Eye (tissue), 1 donor: ENCODE data around the gene SLC1A7.

Experiments used
- DNase-seq: peaks from one replicate; pipeline ENCODE4 v3.0.0-alpha.2; 2015

SLC1A7 gene

GRCh38 chr1:53089478-53090226 is 52.8 kb downstream of the SLC1A7 start:
- no peak for DNase-seq

GRCh38 chr1:53088616-53089300 is 53.7 kb downstream of the SLC1A7 start:
- DNase-seq, result peak; percentile 48

- peak; percentile 33 for DNase-seq
Observed at GRCh38 chr1:53087332-53088285, 54.8 kb downstream of the SLC1A7 start.

- DNase-seq, result no peak
Observed at GRCh38 chr1:53086491-53087070, 55.9 kb downstream of the SLC1A7 start.

- no peak for DNase-seq
Observed at GRCh38 chr1:53085405-53085804, 57.0 kb downstream of the SLC1A7 start.

GRCh38 chr1:53084589-53084971 is 57.9 kb downstream of the SLC1A7 start:
- DNase-seq, result no peak

GRCh38 chr1:53083636-53084588 is 58.5 kb downstream of the SLC1A7 start:
- no peak for DNase-seq

- no peak for DNase-seq
Observed at GRCh38 chr1:53082826-53083455, 59.5 kb downstream of the SLC1A7 start.

GRCh38 chr1:53081384-53082066 is 60.9 kb downstream of the SLC1A7 start:
- DNase-seq, result no peak

- DNase-seq, result no peak
Observed at GRCh38 chr1:53080769-53081168, 61.7 kb downstream of the SLC1A7 start.

- DNase-seq, result no peak
Observed at GRCh38 chr1:53080041-53080440, 62.4 kb downstream of the SLC1A7 start.

GRCh38 chr1:53079251-53079650 is 63.2 kb downstream of the SLC1A7 start:
- no peak for DNase-seq

GRCh38 chr1:53078333-53079101 is 63.9 kb downstream of the SLC1A7 start:
- DNase-seq, result no peak

GRCh38 chr1:53077599-53077965 is 64.9 kb downstream of the SLC1A7 start:
- DNase-seq, result no peak

- DNase-seq, result no peak
Observed at GRCh38 chr1:53076721-53077598, 65.5 kb downstream of the SLC1A7 start.

GRCh38 chr1:53076165-53076564 is 66.3 kb downstream of the SLC1A7 start:
- no peak for DNase-seq

- DNase-seq, result no peak
Observed at GRCh38 chr1:53075761-53076163, 66.7 kb downstream of the SLC1A7 start.

GRCh38 chr1:53075206-53075605 is 67.2 kb downstream of the SLC1A7 start:
- DNase-seq, result no peak
